ENCODE measurements around the gene SELL.

The SELL gene

DNA sequence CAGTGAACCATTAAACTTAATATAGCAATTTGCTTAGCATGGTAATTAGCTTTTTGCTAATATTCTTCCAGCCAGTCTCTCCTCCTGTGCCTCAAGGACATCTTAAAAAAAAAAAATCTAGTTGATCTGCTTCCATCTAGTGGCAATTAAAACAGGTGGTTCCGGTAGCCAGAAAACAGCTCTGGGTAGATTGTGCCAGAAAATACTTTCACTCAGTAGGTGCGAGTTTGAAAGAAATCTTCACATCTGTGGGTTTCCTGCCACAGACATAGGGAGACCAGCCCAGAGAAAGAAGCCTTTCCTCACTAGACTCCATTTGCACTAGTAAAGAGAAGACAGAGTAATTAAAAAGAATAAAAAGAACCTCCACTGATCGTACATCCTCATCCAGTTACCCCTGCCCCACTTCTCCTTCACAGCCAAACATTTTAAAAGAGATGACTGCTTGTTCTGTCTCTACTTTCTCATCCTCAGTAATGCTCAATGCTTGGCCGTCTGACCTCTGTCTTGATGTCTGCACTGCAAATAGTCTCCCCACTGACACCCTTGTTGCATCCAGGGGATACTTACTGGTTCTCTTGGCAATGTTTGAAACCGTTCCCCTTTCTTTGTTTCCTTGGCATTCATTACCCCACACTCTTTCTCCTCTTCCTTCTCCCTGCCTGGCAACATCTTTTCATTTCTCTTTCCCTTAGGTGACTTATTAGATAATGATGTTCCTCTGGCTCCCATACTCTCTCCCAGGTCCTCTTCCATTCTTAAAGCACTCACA is 16.9 kb downstream of the SELL start:
- Histone ChIP-seq H3K4me3 (replicated peaks; ENCODE audit: insufficient read depth, low read length) (no peak overlapping the region), H3K27ac (replicated peaks) (peak overlapping the region; percentile 4; the same call in 1 of the 2 replicates), H3K27me3 (ENCODE audit: insufficient read depth, poor library complexity, severe bottlenecking) (no peaks in the 10 kb centered on the region)
- DNase-seq (ENCODE audit: low read depth in 1 of 2, low spot score in 1 of 2), result no peak
- TF ChIP-seq, protein P1, sequence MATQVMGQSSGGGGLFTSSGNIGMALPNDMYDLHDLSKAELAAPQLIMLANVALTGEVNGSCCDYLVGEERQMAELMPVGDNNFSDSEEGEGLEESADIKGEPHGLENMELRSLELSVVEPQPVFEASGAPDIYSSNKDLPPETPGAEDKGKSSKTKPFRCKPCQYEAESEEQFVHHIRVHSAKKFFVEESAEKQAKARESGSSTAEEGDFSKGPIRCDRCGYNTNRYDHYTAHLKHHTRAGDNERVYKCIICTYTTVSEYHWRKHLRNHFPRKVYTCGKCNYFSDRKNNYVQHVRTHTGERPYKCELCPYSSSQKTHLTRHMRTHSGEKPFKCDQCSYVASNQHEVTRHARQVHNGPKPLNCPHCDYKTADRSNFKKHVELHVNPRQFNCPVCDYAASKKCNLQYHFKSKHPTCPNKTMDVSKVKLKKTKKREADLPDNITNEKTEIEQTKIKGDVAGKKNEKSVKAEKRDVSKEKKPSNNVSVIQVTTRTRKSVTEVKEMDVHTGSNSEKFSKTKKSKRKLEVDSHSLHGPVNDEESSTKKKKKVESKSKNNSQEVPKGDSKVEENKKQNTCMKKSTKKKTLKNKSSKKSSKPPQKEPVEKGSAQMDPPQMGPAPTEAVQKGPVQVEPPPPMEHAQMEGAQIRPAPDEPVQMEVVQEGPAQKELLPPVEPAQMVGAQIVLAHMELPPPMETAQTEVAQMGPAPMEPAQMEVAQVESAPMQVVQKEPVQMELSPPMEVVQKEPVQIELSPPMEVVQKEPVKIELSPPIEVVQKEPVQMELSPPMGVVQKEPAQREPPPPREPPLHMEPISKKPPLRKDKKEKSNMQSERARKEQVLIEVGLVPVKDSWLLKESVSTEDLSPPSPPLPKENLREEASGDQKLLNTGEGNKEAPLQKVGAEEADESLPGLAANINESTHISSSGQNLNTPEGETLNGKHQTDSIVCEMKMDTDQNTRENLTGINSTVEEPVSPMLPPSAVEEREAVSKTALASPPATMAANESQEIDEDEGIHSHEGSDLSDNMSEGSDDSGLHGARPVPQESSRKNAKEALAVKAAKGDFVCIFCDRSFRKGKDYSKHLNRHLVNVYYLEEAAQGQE (IDR thresholded peaks at IDR 0.05; ENCODE audit: insufficient replicate concordance, low read depth), result no peak
- TF ChIP-seq POLR2AphosphoS5 (IDR thresholded peaks at IDR 0.05; ENCODE audit: low read depth) (no peak), GABPA (IDR thresholded peaks at IDR 0.05; ENCODE audit: low read depth) (no peak), SPI1 (IDR thresholded peaks at IDR 0.05; ENCODE audit: borderline replicate concordance, low read depth) (no peak)
- TF ChIP-seq, protein P2, sequence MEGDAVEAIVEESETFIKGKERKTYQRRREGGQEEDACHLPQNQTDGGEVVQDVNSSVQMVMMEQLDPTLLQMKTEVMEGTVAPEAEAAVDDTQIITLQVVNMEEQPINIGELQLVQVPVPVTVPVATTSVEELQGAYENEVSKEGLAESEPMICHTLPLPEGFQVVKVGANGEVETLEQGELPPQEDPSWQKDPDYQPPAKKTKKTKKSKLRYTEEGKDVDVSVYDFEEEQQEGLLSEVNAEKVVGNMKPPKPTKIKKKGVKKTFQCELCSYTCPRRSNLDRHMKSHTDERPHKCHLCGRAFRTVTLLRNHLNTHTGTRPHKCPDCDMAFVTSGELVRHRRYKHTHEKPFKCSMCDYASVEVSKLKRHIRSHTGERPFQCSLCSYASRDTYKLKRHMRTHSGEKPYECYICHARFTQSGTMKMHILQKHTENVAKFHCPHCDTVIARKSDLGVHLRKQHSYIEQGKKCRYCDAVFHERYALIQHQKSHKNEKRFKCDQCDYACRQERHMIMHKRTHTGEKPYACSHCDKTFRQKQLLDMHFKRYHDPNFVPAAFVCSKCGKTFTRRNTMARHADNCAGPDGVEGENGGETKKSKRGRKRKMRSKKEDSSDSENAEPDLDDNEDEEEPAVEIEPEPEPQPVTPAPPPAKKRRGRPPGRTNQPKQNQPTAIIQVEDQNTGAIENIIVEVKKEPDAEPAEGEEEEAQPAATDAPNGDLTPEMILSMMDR (IDR thresholded peaks at IDR 0.05; ENCODE audit: insufficient read depth, low read length), result no peak

DNA sequence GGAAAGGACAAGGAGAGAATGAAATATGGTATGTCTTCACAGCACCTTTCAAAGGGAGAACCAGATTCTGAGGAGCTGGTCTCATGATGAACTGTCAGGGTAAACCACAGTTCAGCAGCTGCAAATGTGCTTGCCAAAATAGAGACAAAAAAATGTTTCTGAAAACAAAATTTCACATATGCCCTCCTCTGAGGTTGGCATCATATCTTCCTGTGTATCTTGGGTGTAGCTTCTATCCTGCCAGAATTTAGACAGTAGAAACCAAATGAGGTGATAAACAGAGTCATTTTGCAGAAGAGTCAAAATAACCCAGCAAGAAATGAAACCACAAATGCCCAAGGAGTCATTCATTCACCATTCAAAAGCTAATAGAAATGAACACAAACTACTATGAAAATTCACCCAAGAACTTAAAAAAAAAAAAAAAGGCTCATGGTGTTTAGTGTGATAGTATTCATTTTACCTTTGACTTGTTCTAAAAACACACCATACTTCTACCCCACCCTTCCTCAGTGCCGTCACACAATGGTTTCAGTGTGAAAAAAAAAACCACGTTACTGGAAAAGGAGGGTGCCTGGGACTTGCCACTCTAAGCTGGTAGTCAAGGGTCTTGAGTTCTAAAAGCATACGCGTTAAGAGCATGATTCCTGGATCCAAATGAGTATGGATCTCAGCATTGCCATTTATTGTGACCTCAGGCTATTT is 18.5 kb downstream of the SELL start:
- TF ChIP-seq, protein P2 (IDR thresholded peaks at IDR 0.05; ENCODE audit: insufficient read depth, low read length), result no peak
- TF ChIP-seq GABPA (IDR thresholded peaks at IDR 0.05; ENCODE audit: low read depth) (no peak), POLR2AphosphoS5 (IDR thresholded peaks at IDR 0.05; ENCODE audit: low read depth) (no peak), SPI1 (IDR thresholded peaks at IDR 0.05; ENCODE audit: borderline replicate concordance, low read depth) (no peak)
- TF ChIP-seq, protein P1 (IDR thresholded peaks at IDR 0.05; ENCODE audit: insufficient replicate concordance, low read depth), result no peak
- Histone ChIP-seq H3K4me3 (replicated peaks; ENCODE audit: insufficient read depth, low read length) (no peak overlapping the region), H3K27ac (replicated peaks) (no peak overlapping the region; the same call in 1 of the 2 replicates), H3K27me3 (ENCODE audit: insufficient read depth, poor library complexity, severe bottlenecking) (no peaks in the 10 kb centered on the region)
- DNase-seq (ENCODE audit: low read depth in 1 of 2, low spot score in 1 of 2), result no peak

DNA sequence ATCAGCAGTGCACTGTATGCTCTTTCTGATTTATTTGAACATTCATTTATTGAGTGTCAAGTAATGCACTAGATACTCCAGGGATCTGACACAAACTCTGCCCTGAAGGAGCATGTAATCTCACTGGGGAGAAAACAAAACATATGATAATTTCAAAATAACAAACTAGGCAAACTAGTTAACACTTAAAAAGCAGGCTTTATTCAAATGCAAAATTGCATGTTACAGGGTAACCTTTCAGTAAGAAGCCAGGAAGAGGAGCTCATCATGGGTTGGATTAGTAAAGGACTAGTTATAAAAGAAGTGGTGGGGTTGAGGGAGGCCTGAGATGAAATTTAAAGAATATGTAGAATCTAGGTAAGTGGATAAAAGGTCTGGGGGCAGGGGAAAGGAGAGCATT is 20.9 kb downstream of the SELL start:
- no peaks in the 10 kb centered on the region for H3K27me3 ChIP-seq (ENCODE audit: insufficient read depth, poor library complexity, severe bottlenecking)

More for the DNA sequence above, 20.9 kb downstream of the SELL start:
- DNase-seq (ENCODE audit: low read depth in 1 of 2, low spot score in 1 of 2), result no peak
- TF ChIP-seq POLR2AphosphoS5 (IDR thresholded peaks at IDR 0.05; ENCODE audit: low read depth), result no peak
- TF ChIP-seq SPI1 (IDR thresholded peaks at IDR 0.05; ENCODE audit: borderline replicate concordance, low read depth), result no peak
- no peak for TF ChIP-seq GABPA (IDR thresholded peaks at IDR 0.05; ENCODE audit: low read depth)
- TF ChIP-seq, protein P2 (IDR thresholded peaks at IDR 0.05; ENCODE audit: insufficient read depth, low read length), result no peak
- TF ChIP-seq, protein P1 (IDR thresholded peaks at IDR 0.05; ENCODE audit: insufficient replicate concordance, low read depth), result no peak
- H3K27ac ChIP-seq (replicated peaks), result no peak overlapping the region
- H3K4me3 ChIP-seq (replicated peaks; ENCODE audit: insufficient read depth, low read length), result no peak overlapping the region
